SJSA1 (cell line): ENCODE data around the gene KCNJ9. TPM values are rescaled to one million over a fixed set of nuclear protein-coding genes. Genes with fewer than 3 reads are reported as not detected.

Source experiments
- DNase-seq, 2 experiments: peaks; one replicate each; pipeline ENCODE4 v3.0.0-alpha.2; 2015 to 2020; ENCODE audit warnings: low spot score in 2 of 2, low read depth in 1 of 2
- H3K27ac ChIP-seq: fragments of 250-450 bp; sonication (Bioruptor Pico); 2 replicates; pipeline ENCODE4 v1.5.1; 2020; ENCODE audit warnings: mild to moderate bottlenecking, moderate library complexity
- H3K27me3 ChIP-seq: fragments of 250-450 bp; sonication (Bioruptor Pico); replicated peaks from 2 replicates; pipeline ENCODE4 v1.5.1; 2020; ENCODE audit warnings: mild to moderate bottlenecking, moderate library complexity
- H3K36me3 ChIP-seq: fragments of 250-450 bp; sonication (Bioruptor Pico); 2 replicates; pipeline ENCODE4 v1.5.1; 2020; ENCODE audit warnings: mild to moderate bottlenecking
- H3K4me1 ChIP-seq: fragments of 250-450 bp; sonication (Bioruptor Pico); replicated peaks from 2 replicates; pipeline ENCODE4 v1.6.1; 2021; ENCODE audit warnings: mild to moderate bottlenecking
- H3K4me3 ChIP-seq: fragments of 250-450 bp; sonication (Bioruptor Pico); 2 replicates; pipeline ENCODE4 v1.5.1; 2020; ENCODE audit warnings: mild to moderate bottlenecking
- H3K9me3 ChIP-seq: fragments of 250-450 bp; sonication (Bioruptor Pico); replicated peaks from 2 replicates; pipeline ENCODE4 v1.5.1; 2020; ENCODE audit warnings: mild to moderate bottlenecking
- total RNA-seq: library from RNA; depleted of rRNA; stranded (reverse); fragments of >200 nt; shearing (Covaris generic); gene quantifications from 2 replicates; pipeline ENCODE4 v1.2.3, GENCODE V29; 2014; rRNA removed

Gene KCNJ9
- total RNA-seq, 1 experiment from 2014 or later, result not detected

DNA sequence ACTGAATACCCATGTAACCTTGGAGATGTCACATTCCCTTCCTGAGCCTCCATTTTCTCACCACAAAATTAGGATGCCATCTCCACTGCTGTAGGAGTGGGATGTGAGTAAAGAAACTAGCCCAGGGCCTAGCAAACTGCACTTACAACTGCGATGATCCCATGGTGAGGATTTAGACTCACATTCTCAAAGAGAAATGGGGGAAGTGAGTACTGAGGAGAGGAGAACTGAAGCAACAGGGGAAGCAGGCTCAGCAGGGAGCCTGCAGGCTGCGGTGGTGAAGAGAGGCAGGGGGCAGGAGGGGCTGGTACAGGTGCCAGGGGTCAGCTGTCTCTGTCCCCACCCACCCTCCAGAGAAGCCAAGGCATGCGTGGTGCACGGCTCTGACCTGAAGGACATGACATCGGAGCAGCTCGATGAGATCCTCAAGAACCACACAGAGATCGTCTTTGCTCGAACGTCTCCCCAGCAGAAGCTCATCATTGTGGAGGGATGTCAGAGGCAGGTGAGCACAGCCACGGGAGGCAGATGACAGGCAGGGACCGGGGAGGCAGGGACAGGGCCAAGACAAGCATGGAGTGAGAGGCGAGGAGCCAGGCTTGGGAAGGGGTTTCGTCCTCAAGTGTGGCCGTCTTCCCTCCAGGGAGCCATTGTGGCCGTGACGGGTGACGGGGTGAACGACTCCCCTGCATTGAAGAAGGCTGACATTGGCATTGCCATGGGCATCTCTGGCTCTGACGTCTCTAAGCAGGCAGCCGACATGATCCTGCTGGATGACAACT lies 53.6 kb downstream of the KCNJ9 start:
- H3K36me3 ChIP-seq, result no peaks in the 10 kb centered on the region
- no peaks in the 10 kb centered on the region for H3K9me3 ChIP-seq
- no peak for DNase-seq
- no peaks in the 10 kb centered on the region for H3K4me1 ChIP-seq
- no peak overlapping the region for H3K27ac ChIP-seq
- H3K4me3 ChIP-seq, result no peak overlapping the region
- H3K27me3 ChIP-seq, result no peaks in the 10 kb centered on the region

DNA sequence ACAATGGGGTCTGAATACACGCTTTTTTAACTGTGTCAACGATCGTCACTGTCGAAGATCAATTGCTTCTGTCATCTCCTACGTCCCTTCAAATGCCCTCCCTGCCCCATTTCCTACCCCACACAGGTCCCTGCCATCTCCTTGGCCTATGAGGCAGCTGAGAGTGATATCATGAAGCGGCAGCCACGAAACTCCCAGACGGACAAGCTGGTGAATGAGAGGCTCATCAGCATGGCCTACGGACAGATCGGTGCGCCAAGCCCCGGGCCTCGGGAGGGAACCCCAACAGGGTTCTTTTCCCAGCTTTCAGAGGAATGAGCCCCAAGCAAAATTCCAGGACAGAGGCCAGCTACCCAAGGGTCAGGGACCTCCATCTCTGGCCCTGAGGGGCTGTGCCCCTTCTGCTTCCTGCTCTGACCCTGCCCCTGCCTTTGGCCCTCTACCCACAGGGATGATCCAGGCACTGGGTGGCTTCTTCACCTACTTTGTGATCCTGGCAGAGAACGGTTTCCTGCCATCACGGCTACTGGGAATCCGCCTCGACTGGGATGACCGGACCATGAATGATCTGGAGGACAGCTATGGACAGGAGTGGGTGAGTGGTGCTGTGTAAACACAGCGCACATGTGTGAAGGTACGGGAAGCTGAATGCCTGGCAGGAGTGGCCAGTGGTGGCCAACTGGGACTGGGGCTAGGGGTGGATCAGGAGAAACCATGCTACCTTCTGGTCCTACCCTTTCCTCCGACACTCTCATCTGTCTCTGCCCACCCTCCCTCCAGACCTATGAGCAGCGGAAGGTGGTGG lies 55.0 kb downstream of the KCNJ9 start:
- H3K27me3 ChIP-seq, result no peaks in the 10 kb centered on the region
- no peaks in the 10 kb centered on the region for H3K36me3 ChIP-seq
- H3K9me3 ChIP-seq, result no peaks in the 10 kb centered on the region

DNA sequence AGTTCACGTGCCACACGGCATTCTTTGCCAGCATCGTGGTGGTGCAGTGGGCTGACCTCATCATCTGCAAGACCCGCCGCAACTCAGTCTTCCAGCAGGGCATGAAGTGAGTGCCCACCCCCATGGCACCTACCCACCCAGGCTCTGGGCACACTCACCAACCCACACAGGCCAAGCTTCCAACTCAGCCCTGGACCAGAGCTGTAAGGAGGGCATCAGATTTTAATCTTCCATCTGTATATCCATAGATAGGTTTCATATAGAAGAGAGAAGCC lies 55.5 kb downstream of the KCNJ9 start:
- H3K36me3 ChIP-seq, result no peaks in the 10 kb centered on the region
- H3K27ac ChIP-seq, result no peak overlapping the region
- DNase-seq, result no peak
- no peaks in the 10 kb centered on the region for H3K27me3 ChIP-seq
- no peaks in the 10 kb centered on the region for H3K9me3 ChIP-seq
- no peak overlapping the region for H3K4me3 ChIP-seq
- no peaks in the 10 kb centered on the region for H3K4me1 ChIP-seq

More for the DNA sequence above, 55.0 kb downstream of the KCNJ9 start:
- H3K27ac ChIP-seq, result no peak overlapping the region
- H3K4me3 ChIP-seq, result no peak overlapping the region
- H3K4me1 ChIP-seq, result no peaks in the 10 kb centered on the region
- no peak for DNase-seq

DNA sequence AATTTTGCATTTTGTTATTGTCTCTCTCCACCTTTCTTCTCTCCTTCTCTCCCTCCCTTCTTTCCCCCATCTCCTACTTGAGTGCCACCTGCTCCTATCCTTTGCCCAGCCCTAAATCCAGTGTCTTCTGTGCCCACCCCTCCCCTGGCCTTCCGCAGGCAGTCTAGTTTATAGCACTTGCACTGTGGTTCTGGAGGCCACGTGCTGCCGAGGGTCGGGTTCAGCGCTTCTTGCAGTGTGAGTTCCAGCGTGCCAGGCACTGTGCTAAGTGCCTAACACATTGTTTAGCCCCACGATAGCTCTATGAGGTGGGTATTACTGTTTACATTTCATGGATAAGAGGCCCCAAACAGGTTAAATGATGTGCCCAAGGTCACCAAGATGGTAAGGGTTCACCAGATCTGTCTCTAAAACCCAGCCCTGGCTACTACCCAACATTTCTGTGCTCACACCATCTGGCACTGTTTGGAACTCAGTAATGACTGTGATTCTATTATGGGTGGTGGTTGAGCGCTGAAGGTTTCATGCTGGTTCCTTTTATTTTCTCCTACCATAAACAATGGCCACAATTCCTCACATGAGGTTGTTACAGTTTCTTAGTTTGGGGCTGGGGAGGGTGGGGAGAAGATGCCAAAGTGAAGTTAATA lies 56.0 kb downstream of the KCNJ9 start:
- no peaks in the 10 kb centered on the region for H3K36me3 ChIP-seq
- DNase-seq, result no peak
- H3K9me3 ChIP-seq, result no peaks in the 10 kb centered on the region
- no peak overlapping the region for H3K27ac ChIP-seq
- H3K4me1 ChIP-seq, result no peaks in the 10 kb centered on the region
- no peaks in the 10 kb centered on the region for H3K27me3 ChIP-seq
- H3K4me3 ChIP-seq, result no peak overlapping the region

DNA sequence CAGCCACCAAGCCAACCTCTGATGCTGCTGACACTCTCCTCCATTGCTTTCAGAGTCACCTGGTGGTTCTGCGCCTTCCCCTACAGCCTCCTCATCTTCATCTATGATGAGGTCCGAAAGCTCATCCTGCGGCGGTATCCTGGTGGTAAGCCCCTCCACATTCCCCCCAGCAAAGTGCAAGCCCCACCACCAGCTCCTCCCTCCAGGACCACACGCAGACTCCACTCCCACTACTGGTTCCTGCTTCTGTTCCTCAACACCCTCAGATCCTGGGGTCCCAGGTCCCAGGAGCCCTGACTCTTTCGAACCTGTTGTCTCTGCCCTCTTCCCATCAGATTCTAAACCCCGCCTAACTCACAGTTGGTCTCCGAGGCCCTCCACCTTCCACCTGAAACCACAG lies 58.5 kb downstream of the KCNJ9 start:
- Histone ChIP-seq H3K4me1 (no peaks in the 10 kb centered on the region), H3K4me3 (no peak overlapping the region), H3K27me3 (no peaks in the 10 kb centered on the region), H3K27ac (no peak overlapping the region), H3K9me3 (no peaks in the 10 kb centered on the region), H3K36me3 (no peaks in the 10 kb centered on the region)
- no peak for DNase-seq

Other genes starting within 250 kb of the KCNJ9 start
- not detected in 2 replicates for gene VSIG8, start 218.9 kb upstream of the KCNJ9 start, total RNA-seq
- 0.61 TPM in 1 of 2 replicates, not detected in the other for gene CFAP45, start 181.4 kb upstream of the KCNJ9 start, total RNA-seq
- 601 and 809 TPM in 2 replicates for gene TAGLN2, start 156.0 kb upstream of the KCNJ9 start, total RNA-seq
- 0.16 TPM in 1 of 2 replicates, not detected in the other for gene IGSF9, start 135.9 kb upstream of the KCNJ9 start, total RNA-seq
- gene SLAMF9, start 127.3 kb upstream of the KCNJ9 start, total RNA-seq, result not detected in 2 replicates
- gene PIGM, start 49.5 kb upstream of the KCNJ9 start, total RNA-seq, result 5.9 TPM in 2 replicates
- gene KCNJ10, start 11.4 kb upstream of the KCNJ9 start, total RNA-seq, result not detected in 2 replicates
- gene IGSF8, start 17.1 kb downstream of the KCNJ9 start, total RNA-seq, result 30.6 and 41.7 TPM in 2 replicates
- gene ATP1A2, start 34.2 kb downstream of the KCNJ9 start, total RNA-seq, result 1.2 TPM in 1 of 2 replicates, not detected in the other
- not detected in 2 replicates for gene ATP1A4, start 70.1 kb downstream of the KCNJ9 start, total RNA-seq
- gene CASQ1, start 109.0 kb downstream of the KCNJ9 start, total RNA-seq, result not detected in 2 replicates
- gene PEA15, start 123.8 kb downstream of the KCNJ9 start, total RNA-seq, result 170 and 321 TPM in 2 replicates
- gene DCAF8, start 181.0 kb downstream of the KCNJ9 start, total RNA-seq, result 37.5 and 45.8 TPM in 2 replicates
- gene PEX19, start 203.6 kb downstream of the KCNJ9 start, total RNA-seq, result 51.9 and 61.0 TPM in 2 replicates